UCSD-AML1 (cell line): Measurements from ENCODE around the gene NAXD.

ENCODE experiments used
- DNase-seq: peaks from one replicate; lab custom pipeline; 2025; ENCODE audit not compliant: unreplicated experiment; lab: John Stamatoyannopoulos, UW

Gene NAXD

DNA sequence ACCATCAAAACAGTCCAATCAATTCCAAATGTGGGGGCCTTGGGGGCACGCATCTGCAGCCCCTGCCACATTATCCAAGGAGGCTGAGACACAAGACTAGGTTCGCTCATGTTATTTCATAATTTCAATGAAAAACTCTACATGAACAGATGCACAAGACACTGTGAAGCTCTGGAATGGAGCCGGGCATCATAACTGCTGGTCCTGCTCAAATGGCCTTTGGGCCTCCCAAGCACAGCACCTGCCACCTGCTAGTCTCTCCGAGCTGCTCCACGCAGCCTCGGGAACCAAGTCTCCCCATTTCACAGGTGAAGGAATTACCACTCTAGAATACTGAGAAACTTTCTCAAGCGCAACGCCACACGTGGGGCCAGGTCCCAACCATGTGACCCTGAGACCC lies 73.7 kb downstream of the NAXD start:
- no peak for DNase-seq
